ENCODE measurements around the gene KCNN3.
A peak's percentile ranks its signal among the peaks of the same experiment; 100 is the strongest.

KCNN3 gene

GRCh38 chr1:154812877-154813276 lies 57.2 kb downstream of the KCNN3 start:
- no peak for DNase-seq

- no peak for DNase-seq
These were observed 59.5 kb downstream of the KCNN3 start for GRCh38 chr1:154810571-154810970.

GRCh38 chr1:154809436-154810413 lies 60.4 kb downstream of the KCNN3 start:
- DNase-seq, result no peak

GRCh38 chr1:154808909-154809262 lies 61.2 kb downstream of the KCNN3 start:
- DNase-seq, result no peak

- no peak for DNase-seq
These were observed 61.7 kb downstream of the KCNN3 start for GRCh38 chr1:154808261-154808908.

GRCh38 chr1:154807048-154807591 lies 63.0 kb downstream of the KCNN3 start:
- no peak for DNase-seq

- DNase-seq, result no peak
These were observed 63.7 kb downstream of the KCNN3 start for GRCh38 chr1:154806333-154806732.

GRCh38 chr1:154802982-154803920 lies 66.8 kb downstream of the KCNN3 start:
- DNase-seq, result no peak

GRCh38 chr1:154802336-154802969 lies 67.6 kb downstream of the KCNN3 start:
- DNase-seq, result no peak

GRCh38 chr1:154801234-154802011 lies 68.7 kb downstream of the KCNN3 start:
- DNase-seq, result no peak

- DNase-seq, result no peak
These were observed 70.9 kb downstream of the KCNN3 start for GRCh38 chr1:154799188-154799587.

- DNase-seq, result no peak
These were observed 71.4 kb downstream of the KCNN3 start for GRCh38 chr1:154798645-154799044.

GRCh38 chr1:154797175-154797574 lies 72.9 kb downstream of the KCNN3 start:
- DNase-seq, result no peak

- DNase-seq, result no peak
These were observed 73.7 kb downstream of the KCNN3 start for GRCh38 chr1:154796303-154796892.

- no peak for DNase-seq
These were observed 75.5 kb downstream of the KCNN3 start for GRCh38 chr1:154794608-154795007.

- no peak for DNase-seq
These were observed 76.4 kb downstream of the KCNN3 start for GRCh38 chr1:154793685-154794084.

GRCh38 chr1:154792899-154793298 lies 77.2 kb downstream of the KCNN3 start:
- no peak for DNase-seq

- DNase-seq, result peak; percentile 84
These were observed 78.6 kb downstream of the KCNN3 start for GRCh38 chr1:154791292-154792166.

GRCh38 chr1:154788886-154789285 lies 81.2 kb downstream of the KCNN3 start:
- DNase-seq, result no peak

All from CD4-positive, alpha-beta T cell treated with Interferon gamma for 1 hour (primary cell).